Renal cortical epithelial cell (primary cell): ENCODE results near the gene LARP7. TPM values are rescaled to one million over a fixed set of nuclear protein-coding genes. Genes with fewer than 3 reads are reported as not detected.
"Not testable (repeated sequence)": the region's sequence is repeated elsewhere in the genome, so short reads cannot be mapped to it uniquely, and the experiment has no call there.

ENCODE experiments used
- DNase-seq: peaks from one replicate; pipeline ENCODE4 v3.0.0-alpha.2; 2011; ENCODE audit warnings: low read depth
- total RNA-seq: library from RNA; depleted of rRNA; stranded (reverse); fragments of >200 nt; gene quantifications from 2 replicates; pipeline ENCODE4 v1.2.3, GENCODE V29; 2014

Gene LARP7
- total RNA-seq, 1 donor from 2014 or later, result 52.4 TPM

DNA sequence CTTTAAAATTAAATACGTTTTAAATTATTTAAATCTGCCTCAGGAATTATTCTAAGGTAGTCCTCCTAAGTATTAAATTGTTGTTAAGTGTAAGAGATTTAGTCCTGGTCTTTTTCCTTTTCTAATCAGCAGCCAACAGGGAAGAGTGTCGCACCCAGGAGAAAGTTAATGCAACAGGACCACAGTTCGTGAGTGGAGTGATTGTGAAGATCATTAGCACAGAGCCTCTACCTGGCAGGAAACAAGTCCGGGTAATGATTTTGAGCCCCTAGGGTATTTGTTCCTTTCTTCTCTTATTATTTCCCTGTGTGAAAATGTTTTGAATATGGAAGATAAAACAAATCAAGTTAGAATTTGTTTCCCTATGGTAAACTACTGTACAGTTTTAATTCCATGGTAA lies 13.4 kb downstream of the LARP7 start:
- DNase-seq, result no peak

DNA sequence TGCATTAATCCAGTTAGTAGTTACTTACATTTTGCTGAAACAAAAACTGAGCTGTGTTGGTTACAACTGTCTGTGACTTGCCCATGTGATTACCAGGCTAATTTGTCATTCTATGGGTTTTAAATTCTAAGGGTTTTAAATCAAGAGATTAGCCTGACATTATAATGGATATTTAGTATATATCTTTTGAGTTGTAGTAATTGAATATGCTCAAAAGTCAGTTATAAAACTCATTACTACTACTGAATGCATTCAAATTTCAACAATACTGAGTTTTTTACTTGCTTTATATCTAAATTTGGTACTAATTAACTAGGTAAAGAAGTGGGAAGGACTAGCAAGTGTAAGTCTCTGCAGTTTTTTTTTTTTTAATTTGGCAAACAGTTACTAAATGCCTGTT lies 14.7 kb downstream of the LARP7 start:
- no peak for DNase-seq

DNA sequence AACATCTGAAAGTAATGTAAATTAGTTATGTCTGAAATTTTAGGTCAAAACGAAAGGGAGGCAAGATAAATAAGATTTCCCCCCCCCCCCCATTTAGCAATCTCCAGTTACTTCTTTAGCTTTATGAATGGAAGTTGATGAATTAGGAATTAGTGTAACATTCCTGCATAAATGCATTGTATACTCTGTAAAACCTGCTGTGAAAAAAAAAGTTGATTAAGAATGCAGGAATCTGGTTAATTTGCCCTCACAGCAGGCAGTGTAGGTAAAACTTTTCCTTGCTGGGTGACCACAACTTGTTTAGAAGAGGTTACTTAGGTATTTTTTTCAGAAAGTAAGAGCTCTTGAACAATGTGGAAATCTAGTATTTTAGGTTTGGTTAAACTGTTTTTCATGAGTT lies 15.3 kb downstream of the LARP7 start:
- DNase-seq, result peak; percentile 80

- DNase-seq, result no peak
Observed at GRCh38 chr4:112655270-112655669, 18.3 kb downstream of the LARP7 start.

DNA sequence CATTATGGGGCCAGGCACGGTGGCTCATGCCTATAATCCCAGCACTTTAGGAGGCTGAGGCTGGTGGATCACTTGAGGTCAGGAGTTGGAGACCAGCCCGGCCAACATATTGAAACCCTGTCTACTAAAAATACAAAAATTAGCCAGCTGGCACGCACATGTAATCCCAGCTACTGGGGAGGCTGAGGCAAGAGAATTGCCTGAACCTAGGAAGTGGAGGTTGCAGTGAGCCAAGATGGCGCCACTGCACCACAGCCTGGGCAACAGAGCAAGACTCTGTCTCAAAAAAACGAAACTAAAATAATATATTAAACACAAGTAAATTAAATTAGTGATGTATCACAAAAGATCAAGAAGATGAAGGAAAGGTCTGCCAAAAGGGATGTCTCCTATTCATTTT lies 19.2 kb downstream of the LARP7 start:
- not testable (repeated sequence) for DNase-seq

GRCh38 chr4:112664611-112665010 lies 27.7 kb downstream of the LARP7 start:
- peak; percentile 17 for DNase-seq

- DNase-seq, result no peak
Observed at GRCh38 chr4:112668131-112668530, 31.2 kb downstream of the LARP7 start.

GRCh38 chr4:112673076-112673475 lies 36.1 kb downstream of the LARP7 start:
- DNase-seq, result no peak

GRCh38 chr4:112673686-112674085 lies 36.7 kb downstream of the LARP7 start:
- DNase-seq, result no peak

DNA sequence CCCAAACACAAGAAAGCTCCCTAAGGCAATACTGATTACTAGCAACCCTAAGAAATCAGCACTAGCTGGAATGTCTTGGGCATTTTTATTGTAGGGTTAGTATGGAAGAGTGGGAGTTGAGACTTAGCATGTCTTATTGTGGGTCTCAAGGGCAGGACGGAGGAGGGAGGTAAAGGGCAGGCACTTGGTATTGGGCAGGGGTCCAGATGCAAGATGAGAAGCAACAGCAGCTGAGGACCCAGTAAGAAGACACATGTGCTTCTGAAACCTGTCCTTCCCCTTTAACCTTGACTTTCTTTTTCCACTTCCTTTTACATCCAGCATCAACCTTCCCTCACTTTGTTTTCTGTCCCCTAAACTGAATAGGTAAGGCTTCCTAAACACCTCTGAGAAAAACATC lies 37.4 kb downstream of the LARP7 start:
- DNase-seq, result no peak

DNA sequence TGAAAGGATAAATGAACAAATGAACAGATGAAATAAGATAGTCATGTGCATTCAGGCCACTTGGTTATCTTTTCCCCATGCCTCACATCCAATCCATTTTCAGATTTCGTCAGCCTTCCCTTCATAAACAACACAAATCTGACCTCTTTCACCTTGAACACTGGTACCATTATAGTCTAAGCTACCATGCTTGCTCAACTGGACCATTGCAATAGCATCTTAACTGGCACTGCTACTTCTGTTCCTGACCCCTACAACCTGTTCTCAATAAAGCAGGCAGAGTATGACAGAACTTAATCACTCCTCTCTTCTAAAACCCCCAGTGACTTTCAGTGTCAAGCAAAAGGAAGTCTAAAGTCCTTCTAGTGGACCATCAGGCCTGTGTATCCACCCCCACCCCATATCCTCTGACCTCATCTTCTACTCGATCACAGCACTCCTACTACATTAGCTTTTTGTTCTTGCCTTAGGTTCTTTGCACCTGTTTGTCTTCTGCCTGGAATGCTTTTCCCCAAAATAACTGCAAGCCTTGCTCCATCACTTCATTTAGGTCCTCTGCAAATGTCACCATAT lies 40.7 kb downstream of the LARP7 start:
- no peak for DNase-seq

DNA sequence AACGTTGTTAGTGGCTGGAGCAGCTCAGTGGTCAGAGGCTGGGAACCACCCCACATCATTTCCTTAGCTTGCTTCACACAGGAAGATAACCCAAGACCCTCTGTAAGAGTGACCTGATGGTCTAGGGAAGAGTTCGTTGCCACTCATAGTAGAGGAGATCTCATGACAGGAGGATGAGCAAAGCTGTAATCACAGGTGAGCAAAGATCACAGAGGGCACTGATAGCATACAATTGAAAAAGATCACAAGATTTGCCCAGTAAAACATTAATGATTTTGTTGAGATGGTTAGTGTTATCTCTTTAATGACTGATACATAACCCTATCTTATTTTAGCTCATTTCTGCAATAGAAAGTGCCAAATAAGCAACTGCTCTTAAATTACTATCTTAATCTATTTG lies 44.1 kb downstream of the LARP7 start:
- no peak for DNase-seq

- no peak for DNase-seq
Observed at GRCh38 chr4:112693507-112693906, 56.6 kb downstream of the LARP7 start.

GRCh38 chr4:112700679-112701078 lies 63.7 kb downstream of the LARP7 start:
- no peak for DNase-seq

- DNase-seq, result peak; percentile 18
Observed at GRCh38 chr4:112702892-112703291, 65.9 kb downstream of the LARP7 start.

DNA sequence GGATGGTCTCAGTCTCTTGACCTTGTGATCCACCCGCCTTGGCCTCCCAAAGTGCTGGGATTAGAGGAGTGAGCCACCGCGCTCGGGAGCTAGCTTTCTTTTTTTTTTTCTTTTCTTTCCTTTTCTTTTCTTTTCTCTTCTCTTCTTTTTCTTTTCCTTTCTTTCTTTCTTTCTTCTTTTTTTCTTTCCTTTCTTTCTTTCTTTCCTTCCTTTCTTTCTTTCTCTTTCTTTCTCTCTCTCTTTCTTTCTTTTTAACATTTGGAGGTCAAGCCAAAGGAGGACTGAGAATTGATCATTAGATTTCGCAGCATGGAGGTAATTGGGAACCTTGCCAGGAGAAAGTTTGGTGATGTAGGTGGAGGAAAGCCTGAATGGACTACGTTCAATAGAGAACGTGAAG lies 67.4 kb downstream of the LARP7 start:
- no peak for DNase-seq

GRCh38 chr4:112704991-112705845 lies 68.3 kb downstream of the LARP7 start:
- DNase-seq, result peak; percentile 42

- peak; percentile 2 for DNase-seq
Observed at GRCh38 chr4:112705891-112706839, 69.2 kb downstream of the LARP7 start.

DNA sequence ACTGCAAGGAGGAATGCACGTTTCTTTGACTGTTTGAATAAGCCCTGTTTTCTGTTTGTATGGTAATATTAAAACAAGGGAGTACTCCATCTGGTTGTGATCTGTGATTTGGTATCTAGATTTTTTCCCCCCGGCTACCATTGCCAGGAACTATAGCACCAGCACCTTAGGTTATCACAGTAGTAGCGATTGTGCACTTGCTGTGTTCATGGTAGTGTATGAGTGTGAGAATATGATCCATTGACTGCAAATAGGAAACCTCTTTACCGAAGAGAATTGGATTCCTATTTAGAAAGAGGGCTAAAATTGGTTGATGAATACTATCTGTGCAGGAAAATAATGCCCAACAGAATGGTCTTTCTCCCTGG lies 69.9 kb downstream of the LARP7 start:
- no peak for DNase-seq
